HUDEP-2 (cell line): Measurements from ENCODE around the gene C1orf50.

Experiments used
- DNase-seq, 76 experiments: peaks; one replicate each; lab custom pipeline; 2025; ENCODE audit not compliant: unreplicated experiment in 76 of 76; lab: John Stamatoyannopoulos, UW

The C1orf50 gene

GRCh38 chr1:42757892-42758275 is 9.2 kb upstream of the C1orf50 start:
- no peak for DNase-seq

- DNase-seq: no peak
Observed at GRCh38 chr1:42758641-42759040, 8.4 kb upstream of the C1orf50 start.

GRCh38 chr1:42759114-42759513 is 7.9 kb upstream of the C1orf50 start:
- no peak for DNase-seq

GRCh38 chr1:42761567-42761966 is 5.5 kb upstream of the C1orf50 start:
- DNase-seq: no peak

GRCh38 chr1:42762269-42762668 is 4.8 kb upstream of the C1orf50 start:
- DNase-seq: no peak

GRCh38 chr1:42765269-42765668 is 1.8 kb upstream of the C1orf50 start:
- no peak for DNase-seq

- DNase-seq: peak in 20 of 76 experiments; percentile 8 to 44 (median 25)
Observed at GRCh38 chr1:42765832-42766740, 963 bp upstream of the C1orf50 start.

GRCh38 chr1:42767510-42768000 is 506 bp downstream of the C1orf50 start:
- DNase-seq: peak in 8 of 76 experiments; percentile 18 to 74 (median 35)

- no peak for DNase-seq
Observed at GRCh38 chr1:42768172-42768571, 1.1 kb downstream of the C1orf50 start.

- no peak for DNase-seq
Observed at GRCh38 chr1:42769811-42770210, 2.8 kb downstream of the C1orf50 start.

- no peak for DNase-seq
Observed at GRCh38 chr1:42773420-42773819, 6.4 kb downstream of the C1orf50 start.

GRCh38 chr1:42774928-42775526 is 8.0 kb downstream of the C1orf50 start:
- DNase-seq: no peak

- DNase-seq: no peak
Observed at GRCh38 chr1:42776502-42776901, 9.5 kb downstream of the C1orf50 start.

- peak in 41 of 76 experiments; percentile 4 to 60 (median 35) for DNase-seq
Observed at GRCh38 chr1:42777852-42778251, 10.8 kb downstream of the C1orf50 start.

- no peak for DNase-seq
Observed at GRCh38 chr1:42779725-42780124, 12.7 kb downstream of the C1orf50 start.

GRCh38 chr1:42780176-42780575 is 13.1 kb downstream of the C1orf50 start:
- no peak for DNase-seq

- DNase-seq: no peak
Observed at GRCh38 chr1:42783092-42783491, 16.0 kb downstream of the C1orf50 start.

- no peak for DNase-seq
Observed at GRCh38 chr1:42784547-42784945, 17.5 kb downstream of the C1orf50 start.

- DNase-seq: no peak
Observed at GRCh38 chr1:42784946-42785693, 18.1 kb downstream of the C1orf50 start, which contains the start of gene TMEM269. Gene TMEM269, plus strand, starts transcription at chr1:42784991. Its CDS starts 4,903 bp downstream, at chr1:42789894.

- DNase-seq: no peak
Observed at GRCh38 chr1:42786097-42786496, 19.0 kb downstream of the C1orf50 start.

GRCh38 chr1:42788021-42788420 is 21.0 kb downstream of the C1orf50 start:
- no peak for DNase-seq
